Measurements from ENCODE around the gene FLII.

The FLII gene

GRCh38 chr17:18248300-18248731 lies 10.2 kb downstream of the FLII start:
- H3K27ac ChIP-seq = peak overlapping the region; percentile 56; the same call in 1 of the 2 replicates
- TF ChIP-seq CTCF (conservative IDR thresholded peaks at IDR 0.05) = peak; percentile 79

GRCh38 chr17:18247613-18248001 lies 10.9 kb downstream of the FLII start:
- H3K27ac ChIP-seq = peak overlapping the region; percentile 56
- no peak for TF ChIP-seq CTCF (conservative IDR thresholded peaks at IDR 0.05)

- peak overlapping the region; percentile 56 for H3K27ac ChIP-seq
- TF ChIP-seq CTCF (conservative IDR thresholded peaks at IDR 0.05) = no peak
These were observed 11.5 kb downstream of the FLII start for GRCh38 chr17:18246880-18247612.

- no peak for TF ChIP-seq CTCF (conservative IDR thresholded peaks at IDR 0.05)
- H3K27ac ChIP-seq = peak overlapping the region; percentile 56
These were observed 12.3 kb downstream of the FLII start for GRCh38 chr17:18246109-18246725.

GRCh38 chr17:18245038-18245776 lies 13.3 kb downstream of the FLII start:
- no peak for TF ChIP-seq CTCF (conservative IDR thresholded peaks at IDR 0.05)
- no peak overlapping the region for H3K27ac ChIP-seq

GRCh38 chr17:18241229-18241871 lies 17.2 kb downstream of the FLII start:
- TF ChIP-seq CTCF (conservative IDR thresholded peaks at IDR 0.05) = no peak
- no peak overlapping the region for H3K27ac ChIP-seq

- no peak overlapping the region for H3K27ac ChIP-seq
- no peak for TF ChIP-seq CTCF (conservative IDR thresholded peaks at IDR 0.05)
These were observed 18.1 kb downstream of the FLII start for GRCh38 chr17:18240449-18240848.

Data from VCaP (cell line).